ENCODE results near the gene JUP. TPM values are rescaled to one million over a fixed set of nuclear protein-coding genes. Genes with fewer than 3 reads are reported as not detected.

JUP gene
- total RNA-seq, 1 experiment from 2014 or later: 131 TPM

GRCh38 chr17:41723801-41724475, 62.6 kb downstream of the JUP start:
- H3K9me3 Mint-ChIP-seq (ENCODE audit: unreplicated experiment): no peaks in the 10 kb centered on the region
- no peak overlapping the region for H3K4me3 Mint-ChIP-seq (ENCODE audit: unreplicated experiment)
- H3K27ac Mint-ChIP-seq (ENCODE audit: low read depth, unreplicated experiment): no peak overlapping the region
- H3K27me3 Mint-ChIP-seq (ENCODE audit: insufficient read depth, unreplicated experiment): no peaks in the 10 kb centered on the region
- BruUV-seq (replicated peaks): no TSS peak
- no peaks in the 10 kb centered on the region for H3K36me3 Mint-ChIP-seq (ENCODE audit: insufficient read depth, unreplicated experiment)
- H3K4me1 Mint-ChIP-seq (ENCODE audit: insufficient read depth, unreplicated experiment): peaks cover 6% of the 10 kb centered on the region
- ChIA-PET POLR2A (interaction anchor here (0.7 to 1.1 kb wide), 2 partner anchors 11 to 125 kb away, joined by 3 to 5 read pairs; partner anchors contain the start of gene HAP1), CTCF (interaction anchor here (0.6 to 0.7 kb wide), 3 partner anchors 28 to 819 kb away, joined by 3 read pairs; no protein-coding TSS in a partner anchor)
- intact Hi-C loops (cut with micrococcal nuclease): no loop called here
- no peak for TF ChIP-seq CTCF (IDR thresholded peaks at IDR 0.05; ENCODE audit: unreplicated experiment)
- DNase-seq (ENCODE audit: unreplicated experiment): no peak

GRCh38 chr17:41722231-41722630, 64.3 kb downstream of the JUP start:
- intact Hi-C loops (cut with micrococcal nuclease): no loop called here
- no peaks in the 10 kb centered on the region for H3K27me3 Mint-ChIP-seq (ENCODE audit: insufficient read depth, unreplicated experiment)
- no TSS peak for BruUV-seq (replicated peaks)
- no peak overlapping the region for H3K4me3 Mint-ChIP-seq (ENCODE audit: unreplicated experiment)
- no peak for TF ChIP-seq CTCF (IDR thresholded peaks at IDR 0.05; ENCODE audit: unreplicated experiment)
- DNase-seq (ENCODE audit: unreplicated experiment): no peak
- H3K4me1 Mint-ChIP-seq (ENCODE audit: insufficient read depth, unreplicated experiment): peaks cover 15% of the 10 kb centered on the region
- CTCF ChIA-PET: interaction anchor here (1.5 to 2.8 kb wide), 2 partner anchors 8 to 26 kb away, joined by 3 to 10 read pairs; no protein-coding TSS in a partner anchor
- H3K9me3 Mint-ChIP-seq (ENCODE audit: unreplicated experiment): no peaks in the 10 kb centered on the region
- no peak overlapping the region for H3K27ac Mint-ChIP-seq (ENCODE audit: low read depth, unreplicated experiment)
- H3K36me3 Mint-ChIP-seq (ENCODE audit: insufficient read depth, unreplicated experiment): no peaks in the 10 kb centered on the region
- POLR2A ChIA-PET: interaction anchor here (0.7 kb wide), 1 partner anchor 34 kb away, joined by 3 read pairs; the partner anchor contains the start of gene EIF1

- TF ChIP-seq CTCF (IDR thresholded peaks at IDR 0.05; ENCODE audit: unreplicated experiment): no peak
- POLR2A ChIA-PET: interaction anchor here (0.6 to 2.1 kb wide), 11 partner anchors 7 to 200 kb away, joined by 3 to 29 read pairs (median 4); partner anchors contain the start of genes ACLY, EIF1, HAP1 and JUP
- CTCF ChIA-PET: interaction anchor here (0.6 to 2.1 kb wide), 6 partner anchors 18 to 893 kb away, joined by 3 to 15 read pairs (median 4); partner anchors contain the start of gene P3H4
- no TSS peak for BruUV-seq (replicated peaks)
- Mint-ChIP-seq H3K27me3 (ENCODE audit: insufficient read depth, unreplicated experiment) (no peaks in the 10 kb centered on the region), H3K27ac (ENCODE audit: low read depth, unreplicated experiment) (no peak overlapping the region), H3K36me3 (ENCODE audit: insufficient read depth, unreplicated experiment) (no peaks in the 10 kb centered on the region), H3K4me1 (ENCODE audit: insufficient read depth, unreplicated experiment) (peaks cover 10% of the 10 kb centered on the region), H3K9me3 (ENCODE audit: unreplicated experiment) (no peaks in the 10 kb centered on the region), H3K4me3 (ENCODE audit: unreplicated experiment) (no peak overlapping the region)
- intact Hi-C loops (cut with micrococcal nuclease): no loop called here
- DNase-seq (ENCODE audit: unreplicated experiment): no peak
Measured at GRCh38 chr17:41718287-41718645, 68.2 kb downstream of the JUP start.

- POLR2A ChIA-PET: interaction anchor here (0.6 to 2.1 kb wide), 17 partner anchors 8 to 174 kb away, joined by 3 to 29 read pairs (median 4); partner anchors contain the start of genes EIF1, HAP1, JUP and KLHL11
- TF ChIP-seq CTCF (IDR thresholded peaks at IDR 0.05; ENCODE audit: unreplicated experiment): no peak
- H3K27me3 Mint-ChIP-seq (ENCODE audit: insufficient read depth, unreplicated experiment): no peaks in the 10 kb centered on the region
Measured at GRCh38 chr17:41717408-41718286, 68.9 kb downstream of the JUP start.

More at GRCh38 chr17:41717408-41718286, 68.9 kb downstream of the JUP start:
- Mint-ChIP-seq H3K9me3 (ENCODE audit: unreplicated experiment) (no peaks in the 10 kb centered on the region), H3K36me3 (ENCODE audit: insufficient read depth, unreplicated experiment) (no peaks in the 10 kb centered on the region), H3K4me1 (ENCODE audit: insufficient read depth, unreplicated experiment) (peaks cover 10% of the 10 kb centered on the region), H3K27ac (ENCODE audit: low read depth, unreplicated experiment) (peak overlapping the region; percentile 66), H3K4me3 (ENCODE audit: unreplicated experiment) (peak overlapping the region; percentile 51)
- BruUV-seq (replicated peaks): no TSS peak
- peak; percentile 78 for DNase-seq (ENCODE audit: unreplicated experiment)
- intact Hi-C loops (cut with micrococcal nuclease): no loop called here
- CTCF ChIA-PET: interaction anchor here (0.6 to 2.1 kb wide), 7 partner anchors 18 to 893 kb away, joined by 3 to 15 read pairs (median 4); partner anchors contain the start of gene P3H4
